Medulla oblongata (tissue), 1 donor: ENCODE results near the gene RTBDN.
"Not testable (repeated sequence)": the region's sequence is repeated elsewhere in the genome, so short reads cannot be mapped to it uniquely, and the experiment has no call there.

Experiments
- DNase-seq: peaks from one replicate; pipeline ENCODE4 v3.0.0-alpha.2; 2015; ENCODE audit errors: extremely low spot score

Gene RTBDN

GRCh38 chr19:12858041-12858928, 23.9 kb upstream of the RTBDN start:
- no peak for DNase-seq

DNA sequence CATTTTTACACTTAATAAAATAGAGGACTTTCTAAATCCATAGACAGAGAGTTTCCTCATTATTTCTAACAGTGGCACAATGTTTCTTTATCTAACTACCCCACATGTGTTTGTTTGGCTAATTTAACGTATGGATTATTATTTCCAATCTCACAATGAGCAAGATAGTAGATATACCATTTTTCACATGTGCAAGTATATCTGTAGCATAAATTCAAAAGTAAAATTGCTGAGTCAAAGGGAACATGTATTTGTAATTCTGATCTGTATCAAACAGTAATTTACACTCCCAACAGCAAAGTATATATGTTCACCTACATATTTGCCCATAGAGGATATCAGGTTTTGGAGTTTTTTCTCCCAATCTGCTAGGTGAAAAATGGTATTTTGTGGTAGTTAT, 22.3 kb upstream of the RTBDN start:
- no peak for DNase-seq

GRCh38 chr19:12847159-12848139, 13.1 kb upstream of the RTBDN start:
- DNase-seq: peak; percentile 82

- not testable (repeated sequence) for DNase-seq
Measured at GRCh38 chr19:12846613-12847012, 12.2 kb upstream of the RTBDN start.

DNA sequence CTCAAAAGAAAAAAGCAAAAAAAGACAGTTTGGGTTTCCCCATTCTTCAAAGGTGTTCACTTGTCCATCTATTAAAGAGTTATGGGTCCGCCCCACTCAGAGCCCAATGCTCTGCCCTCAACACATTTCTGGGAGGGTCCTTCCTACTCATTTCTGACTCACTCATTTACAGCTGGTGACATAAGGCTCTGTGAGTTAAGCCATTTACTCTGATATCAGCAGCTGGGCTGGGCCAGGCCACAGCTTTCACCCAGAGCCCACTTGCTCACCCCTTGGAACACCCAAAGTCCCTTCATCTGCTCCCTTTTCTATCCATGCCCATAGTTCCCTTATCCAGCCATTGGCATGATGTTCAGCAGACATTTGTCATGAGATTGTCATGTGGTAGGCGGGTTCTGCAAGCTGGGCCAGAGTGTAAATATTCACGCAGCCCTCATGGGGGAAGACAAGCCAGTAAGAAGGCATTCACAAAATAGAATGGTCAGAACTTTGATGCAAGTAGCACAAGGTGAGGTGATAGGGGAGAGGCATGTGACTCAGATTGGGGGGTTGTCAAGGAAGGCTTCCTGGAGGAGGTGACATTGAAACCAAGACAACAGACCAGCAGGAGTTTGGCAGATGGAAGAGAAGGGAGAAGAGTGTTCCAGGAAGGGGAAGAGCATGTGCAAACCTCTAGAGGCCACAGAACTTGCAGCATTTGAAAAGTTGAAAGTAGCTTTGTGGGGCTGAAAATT, 9.8 kb upstream of the RTBDN start:
- no peak for DNase-seq

- no peak for DNase-seq
Measured at GRCh38 chr19:12843328-12843727, 8.9 kb upstream of the RTBDN start.

DNA sequence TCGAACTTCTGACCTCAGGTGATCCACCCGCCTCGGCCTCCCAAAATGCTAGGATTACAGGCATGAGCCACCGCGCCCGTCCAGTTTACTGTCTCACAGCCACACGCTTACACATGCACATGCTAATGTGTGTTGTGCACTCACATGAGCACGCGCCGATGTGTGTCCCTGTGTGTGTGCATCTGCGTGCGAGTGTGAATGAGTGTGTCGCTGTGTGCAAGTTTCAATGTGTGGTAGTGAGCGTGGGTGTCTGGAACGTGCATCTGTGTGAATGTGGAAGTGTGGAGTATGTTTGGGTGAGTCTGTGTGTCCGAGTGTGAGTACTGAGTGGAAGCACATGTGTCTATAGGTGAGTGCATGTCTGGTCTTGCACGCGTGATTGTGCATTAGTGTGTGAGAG, 8.1 kb upstream of the RTBDN start:
- no peak for DNase-seq

- no peak for DNase-seq
Measured at GRCh38 chr19:12841094-12841493, 6.7 kb upstream of the RTBDN start.

DNA sequence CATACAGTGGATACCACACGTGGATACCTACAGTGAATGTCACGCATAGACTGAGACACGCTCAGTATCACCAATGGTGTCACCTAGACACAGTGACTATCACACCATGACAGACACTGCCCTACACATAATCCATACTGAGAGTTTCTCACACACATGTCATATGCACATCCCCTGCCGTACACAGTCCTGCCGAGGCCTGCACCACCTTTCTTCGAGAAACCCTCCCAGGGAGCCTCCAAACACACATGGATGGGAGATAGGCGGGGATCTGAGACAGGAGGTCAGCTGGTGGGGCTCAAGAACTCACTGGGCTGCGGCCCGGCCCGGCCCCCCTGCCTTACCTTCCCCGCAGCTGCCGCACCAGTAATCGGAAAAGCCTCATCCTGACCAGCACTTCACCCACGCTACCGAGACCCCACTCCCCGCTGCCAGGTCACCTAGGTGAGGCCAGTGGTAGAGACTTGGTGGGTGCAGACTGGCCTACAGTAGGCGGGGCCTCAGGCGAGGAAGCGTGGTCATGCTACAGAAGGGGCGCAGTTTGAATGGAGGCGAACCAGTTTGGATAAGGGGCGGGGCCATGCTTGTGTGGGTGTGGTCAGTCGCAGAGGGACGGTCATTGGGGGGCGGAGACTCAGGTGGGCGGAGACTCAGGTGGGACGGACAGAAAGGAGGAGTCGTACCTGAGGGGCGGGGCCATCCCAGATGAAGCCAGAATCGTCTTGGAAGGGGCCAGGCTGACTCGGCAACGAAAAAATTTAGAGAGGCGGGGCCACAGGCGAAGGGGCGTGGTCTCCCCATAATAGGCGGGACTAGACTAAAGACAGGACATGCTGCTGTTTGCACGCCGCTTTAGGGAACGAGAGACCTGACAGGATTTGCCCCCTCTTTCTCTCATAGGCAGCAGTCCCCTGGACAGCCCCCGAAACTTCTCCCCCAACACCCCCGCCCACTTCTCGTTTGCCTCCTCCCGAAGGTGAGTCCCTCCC, 6.0 kb upstream of the RTBDN start:
- DNase-seq: no peak

DNA sequence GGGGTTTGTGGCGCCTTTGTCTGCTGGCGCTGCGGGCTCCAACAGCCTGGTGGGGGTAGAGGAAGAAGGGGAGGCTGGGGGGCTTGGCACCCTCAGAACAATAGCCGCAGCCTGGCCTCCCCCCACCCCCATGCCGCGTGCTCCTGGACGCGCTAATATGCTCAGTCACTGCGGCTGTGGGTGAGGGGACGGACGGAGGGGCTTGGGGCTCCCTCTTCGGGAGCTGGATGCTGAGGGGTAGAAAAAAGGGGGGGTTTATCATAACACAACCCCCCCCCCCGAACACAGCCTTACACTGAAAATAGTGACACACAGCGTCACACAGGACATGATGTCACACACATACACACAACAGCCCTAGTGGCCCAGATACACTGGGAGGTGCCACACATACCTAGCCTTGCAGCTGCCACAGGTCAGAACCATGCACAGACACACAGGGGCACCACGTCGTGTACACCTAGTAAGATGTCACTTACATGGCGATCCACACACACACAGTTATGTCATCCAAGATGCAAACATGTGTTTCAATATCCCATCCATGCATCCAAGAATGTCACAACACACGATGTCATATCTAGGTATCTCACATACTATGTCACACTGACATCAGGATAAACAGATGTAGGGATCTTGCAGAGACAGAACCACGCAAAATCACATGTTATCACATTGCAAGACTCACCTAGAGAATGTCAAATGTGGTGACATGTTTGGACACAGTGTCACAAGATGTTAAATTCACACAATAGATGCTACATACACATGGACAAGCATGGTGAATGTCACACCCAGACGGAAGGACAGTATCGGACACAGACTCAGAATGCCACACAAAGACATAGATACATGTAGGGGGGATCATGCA, 4.7 kb upstream of the RTBDN start:
- no peak for DNase-seq

DNA sequence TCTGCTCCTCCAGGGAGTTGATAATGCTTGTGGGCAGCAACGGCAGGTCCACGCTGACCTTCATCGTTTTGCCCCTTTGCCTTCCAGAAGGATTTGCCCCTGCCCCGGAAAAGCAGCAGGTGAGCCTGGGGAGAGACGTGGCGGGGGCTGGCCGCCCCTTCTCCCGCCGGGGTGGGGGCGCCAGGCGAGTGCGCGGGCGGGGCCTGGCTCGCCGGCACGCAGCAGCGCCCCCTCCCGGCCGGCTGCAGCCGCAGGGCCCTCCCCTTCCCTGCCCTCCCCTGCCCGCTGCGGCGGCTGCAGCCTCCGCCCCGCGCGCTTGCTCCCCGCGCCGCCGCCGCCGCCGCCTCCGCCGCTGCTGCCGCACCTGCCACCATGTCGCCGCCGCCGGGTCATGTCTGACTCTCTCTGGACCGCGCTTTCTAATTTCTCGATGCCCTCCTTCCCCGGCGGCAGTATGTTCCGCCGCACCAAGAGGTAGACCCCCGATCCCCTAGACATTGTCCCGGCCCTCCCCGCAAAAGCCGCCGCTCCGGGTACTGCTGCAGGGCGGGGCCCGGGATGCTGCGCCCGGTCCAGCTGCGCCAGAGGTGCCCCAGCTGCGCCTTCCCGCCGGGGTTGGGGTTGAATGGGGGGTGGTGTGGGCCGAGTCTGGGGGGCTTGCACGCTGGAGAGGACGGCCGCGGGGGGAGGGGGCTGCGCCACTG, 4.0 kb upstream of the RTBDN start, which contains the start of gene MAST1:
TSS of gene MAST1 (plus strand) at position 334 of the 704 bp plus-strand sequence. CDS start at position 392, 58 bp downstream.
- DNase-seq: no peak

DNA sequence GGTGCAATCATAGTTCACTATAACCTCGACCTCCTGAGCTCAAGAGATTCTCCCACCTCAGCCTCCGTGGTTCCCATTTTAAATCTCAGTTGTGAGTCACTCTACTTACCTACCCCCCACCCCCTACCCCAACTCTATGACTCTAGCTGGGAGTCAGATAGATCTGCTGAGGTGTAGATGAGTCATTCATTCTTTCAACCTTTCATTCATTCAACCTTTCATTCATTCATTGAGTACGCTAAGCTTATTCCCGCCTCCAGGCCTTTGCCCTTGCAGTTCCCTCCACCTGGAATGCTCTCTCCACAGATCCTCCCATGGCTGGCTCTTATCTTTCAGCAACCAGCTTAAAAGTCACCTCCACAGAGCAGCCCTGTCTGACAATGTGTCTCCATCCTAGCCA, 2.8 kb upstream of the RTBDN start:
- no peak for DNase-seq

GRCh38 chr19:12836529-12836863, 2.1 kb upstream of the RTBDN start:
- no peak for DNase-seq

GRCh38 chr19:12834976-12835757, 788 bp upstream of the RTBDN start:
- no peak for DNase-seq

GRCh38 chr19:12833738-12834565, 427 bp downstream of the RTBDN start:
- DNase-seq: no peak

DNA sequence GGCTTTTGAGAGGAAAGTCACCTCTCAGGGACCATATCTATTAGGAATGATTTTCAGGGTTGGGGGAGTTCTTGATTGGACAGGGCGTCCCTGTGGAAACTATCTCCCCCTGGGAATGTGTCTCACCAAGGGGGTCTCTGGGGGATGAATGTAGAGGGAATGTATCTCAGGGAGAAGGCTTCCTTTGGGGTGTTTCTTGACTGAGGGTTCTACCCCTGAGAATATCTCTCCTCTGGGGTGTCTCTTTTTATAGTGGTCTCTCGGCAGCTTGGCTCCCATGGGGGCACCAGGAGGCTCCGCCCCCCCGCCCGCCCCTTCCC, 1.0 kb downstream of the RTBDN start:
- DNase-seq: no peak

- DNase-seq: no peak
Measured at GRCh38 chr19:12828494-12828893, 5.9 kb downstream of the RTBDN start.
